Left ventricle myocardium inferior (tissue), 1 donor: ENCODE results near the gene TPRA1. TPM values are rescaled to one million over a fixed set of nuclear protein-coding genes. Genes with fewer than 3 reads are reported as not detected.
"Not testable (repeated sequence)": the region's sequence is repeated elsewhere in the genome, so short reads cannot be mapped to it uniquely, and the experiment has no call there.

Experiments
- DNase-seq: peaks from one replicate; pipeline ENCODE4 v3.0.0-alpha.2; 2020
- H3K27ac ChIP-seq: fragments of 200-600 bp; replicated peaks from 2 replicates; pipeline ENCODE4 v1.8.0; 2021
- H3K27me3 ChIP-seq: fragments of 200-600 bp; 2 replicates; pipeline ENCODE4 v1.8.0; 2021; ENCODE audit warnings: low read depth
- H3K36me3 ChIP-seq: fragments of 200-600 bp; 2 replicates; pipeline ENCODE4 v1.8.0; 2021
- H3K4me1 ChIP-seq: fragments of 200-600 bp; 2 replicates; pipeline ENCODE4 v1.8.0; 2021
- H3K4me3 ChIP-seq: fragments of 200-600 bp; 2 replicates; pipeline ENCODE4 v1.8.0; 2021; ENCODE audit warnings: mild to moderate bottlenecking, moderate library complexity
- H3K9me3 ChIP-seq: fragments of 200-600 bp; replicated peaks from 2 replicates; pipeline ENCODE4 v1.8.0; 2021
- CTCF ChIP-seq: fragments of 200-600 bp; IDR thresholded peaks from 2 replicates; pipeline ENCODE4 v1.8.0; 2021; ENCODE audit warnings: antibody characterized with exemption, mild to moderate bottlenecking, borderline replicate concordance
- intact Hi-C: fragments of 100-400 bp; cut with micrococcal nuclease; formaldehyde crosslinking; loops from one replicate; pipeline ENCODE4 v1.11.0; 2022
- total RNA-seq: library from RNA; stranded (reverse); fragmentation: NEBNext Ultra II Directional; extraction: Animal tissue kit (Norgen Biotek cat#: 25700); gene quantifications from one replicate; pipeline ENCODE4 v1.2.1, GENCODE V29; 2021
- donor health status: DM: no; HTN: yes; CAD: no; lungs with severe emphysema.

The TPRA1 gene
- total RNA-seq, 1 donor from 2014 or later = 17.4 TPM

GRCh38 chr3:127607675-127608361, 17.3 kb upstream of the TPRA1 start:
- intact Hi-C loops = no loop called here
- peaks cover 41% of the 10 kb centered on the region for H3K36me3 ChIP-seq
- TF ChIP-seq CTCF = no peak
- no peak overlapping the region for H3K4me3 ChIP-seq
- H3K9me3 ChIP-seq = no peaks in the 10 kb centered on the region
- no peaks in the 10 kb centered on the region for H3K27me3 ChIP-seq
- DNase-seq = no peak
- peaks cover 17% of the 10 kb centered on the region for H3K4me1 ChIP-seq
- peak overlapping the region; percentile 64 for H3K27ac ChIP-seq

DNA sequence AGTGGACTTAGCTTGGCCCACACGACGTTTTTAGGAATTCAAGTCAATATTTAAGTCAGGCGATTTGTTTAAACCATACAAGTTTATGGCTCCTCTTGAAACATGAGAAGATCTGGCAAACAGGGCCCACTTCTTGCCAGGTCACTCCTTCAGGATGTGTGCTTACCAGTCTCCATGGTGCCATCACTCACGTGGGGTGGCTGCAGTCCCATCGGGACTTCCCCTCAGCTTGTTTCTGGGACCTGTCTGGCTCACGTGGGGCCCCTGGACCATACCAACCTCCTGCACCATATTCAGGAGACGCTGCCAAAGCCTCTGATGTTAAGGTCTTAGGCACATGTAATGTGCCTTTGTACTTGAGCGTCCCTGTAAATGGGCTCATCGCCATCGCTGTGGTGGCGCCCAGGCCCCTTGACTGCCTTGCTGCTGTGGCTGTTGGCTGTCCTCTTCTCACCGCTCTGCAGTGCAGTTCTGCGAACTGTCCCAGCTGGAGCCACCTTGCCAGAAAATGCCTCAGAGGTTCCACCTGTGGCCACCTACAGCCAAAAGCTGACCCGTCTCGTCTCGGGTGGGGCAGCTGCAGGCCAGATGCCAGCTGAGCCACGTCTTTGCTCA, 16.6 kb upstream of the TPRA1 start:
- H3K9me3 ChIP-seq = no peaks in the 10 kb centered on the region
- H3K4me1 ChIP-seq = peaks cover 17% of the 10 kb centered on the region
- no peak overlapping the region for H3K27ac ChIP-seq
- no peak for TF ChIP-seq CTCF
- intact Hi-C loops = no loop called here
- DNase-seq = no peak
- H3K36me3 ChIP-seq = peaks cover 41% of the 10 kb centered on the region
- no peaks in the 10 kb centered on the region for H3K27me3 ChIP-seq
- no peak overlapping the region for H3K4me3 ChIP-seq

- Histone ChIP-seq H3K27ac (no peak overlapping the region), H3K4me1 (peaks cover 17% of the 10 kb centered on the region), H3K36me3 (peaks cover 40% of the 10 kb centered on the region), H3K9me3 (no peaks in the 10 kb centered on the region), H3K27me3 (no peaks in the 10 kb centered on the region), H3K4me3 (no peak overlapping the region)
- no peak for TF ChIP-seq CTCF
- intact Hi-C loops = no loop called here
- no peak for DNase-seq
Observed at GRCh38 chr3:127606086-127606805, 15.7 kb upstream of the TPRA1 start.

DNA sequence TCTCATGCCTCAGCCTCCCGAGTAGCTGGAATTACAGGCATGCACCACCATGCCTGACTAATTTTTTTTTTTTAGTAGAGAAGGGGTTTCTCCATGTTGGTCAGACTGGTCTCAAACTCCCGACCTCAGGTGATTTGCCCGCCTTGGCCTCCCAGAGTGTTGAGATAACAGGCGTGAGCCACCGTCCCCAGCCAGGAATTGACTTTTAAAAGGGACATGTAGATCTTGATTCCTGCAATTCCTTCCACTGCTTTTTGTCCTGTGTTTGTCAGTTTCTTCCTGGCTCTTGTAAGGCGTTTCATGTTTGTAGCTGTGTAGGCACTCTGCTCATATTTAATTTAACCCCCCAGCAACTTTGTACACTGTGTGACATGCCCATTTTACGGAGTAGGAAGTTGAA, 15.0 kb upstream of the TPRA1 start:
- H3K4me3 ChIP-seq, H3K27ac ChIP-seq, intact Hi-C loops, H3K27me3 ChIP-seq, H3K9me3 ChIP-seq, DNase-seq: not testable (repeated sequence)
- Histone ChIP-seq H3K4me1 (peaks cover 17% of the 10 kb centered on the region), H3K36me3 (peaks cover 33% of the 10 kb centered on the region)

GRCh38 chr3:127604546-127605165, 14.1 kb upstream of the TPRA1 start:
- H3K27me3 ChIP-seq = no peaks in the 10 kb centered on the region
- peaks cover 28% of the 10 kb centered on the region for H3K36me3 ChIP-seq
- TF ChIP-seq CTCF = no peak
- H3K9me3 ChIP-seq = no peaks in the 10 kb centered on the region
- H3K27ac ChIP-seq = no peak overlapping the region
- no peak for DNase-seq
- intact Hi-C loops = no loop called here
- H3K4me1 ChIP-seq = peaks cover 17% of the 10 kb centered on the region
- no peak overlapping the region for H3K4me3 ChIP-seq
